Liver (tissue), 9 donors: ENCODE measurements around the gene SOCS3. TPM values are rescaled to one million over a fixed set of nuclear protein-coding genes. Genes with fewer than 3 reads are reported as not detected.

ENCODE experiments used
- DNase-seq: peaks from one replicate; pipeline ENCODE4 v3.0.0-alpha.2; 2017; ENCODE audit warnings: low spot score
- H3K27ac ChIP-seq, 2 donors: one replicate each; pipeline ENCODE4 v1.7.0; 2013; ENCODE audit warnings: inconsistent platforms in 2 of 2, low read length in 2 of 2, control low read depth in 1 of 2, low read depth in 1 of 2, mild to moderate bottlenecking in 1 of 2
- H3K27me3 ChIP-seq, 4 donors: one replicate each; pipeline versions ENCODE4 v1.6.1 to v1.7.0; 2013; ENCODE audit warnings: low read length in 3 of 4, inconsistent platforms in 1 of 4, mild to moderate bottlenecking in 1 of 4, moderate library complexity in 1 of 4; ENCODE audit not compliant: control insufficient read depth in 4 of 4, insufficient read depth in 4 of 4
- H3K36me3 ChIP-seq, 4 donors: one replicate each; pipeline versions ENCODE4 v1.6.1 to v1.7.0; 2013; ENCODE audit warnings: low read length in 3 of 4, mild to moderate bottlenecking in 3 of 4, low read depth in 1 of 4, moderate library complexity in 1 of 4; ENCODE audit not compliant: control insufficient read depth in 4 of 4, insufficient read depth in 3 of 4
- H3K4me1 ChIP-seq, 4 donors: one replicate each; pipeline versions ENCODE4 v1.6.1 to v1.7.0; 2013; ENCODE audit warnings: low read length in 3 of 4, mild to moderate bottlenecking in 3 of 4, moderate library complexity in 1 of 4; ENCODE audit not compliant: control insufficient read depth in 4 of 4, insufficient read depth in 4 of 4
- H3K4me3 ChIP-seq, 3 donors: one replicate each; pipeline versions ENCODE4 v1.6.1 to v1.7.0; 2013; ENCODE audit warnings: low read length in 3 of 3, control low read depth in 1 of 3, low read depth in 1 of 3, mild to moderate bottlenecking in 1 of 3
- H3K9ac ChIP-seq, 2 donors: one replicate each; pipeline ENCODE4 v1.7.0; 2013; ENCODE audit warnings: low read length in 2 of 2, mild to moderate bottlenecking in 2 of 2, moderate library complexity in 2 of 2, control low read depth in 1 of 2, low read depth in 1 of 2
- H3K9me3 ChIP-seq, 4 donors: one replicate each; pipeline versions ENCODE4 v1.6.1 to v1.7.0; 2013; ENCODE audit warnings: low read length in 3 of 4; ENCODE audit not compliant: control insufficient read depth in 4 of 4
- FOXA1 ChIP-seq: IDR thresholded peaks from 2 replicates; pipeline ENCODE4 v1.6.1; 2016; ENCODE audit warnings: antibody characterized with exemption
- GABPA ChIP-seq, 2 donors: IDR thresholded peaks in 1 of 2; conservative IDR thresholded peaks in 1 of 2; 2 replicates each; pipeline ENCODE4 v1.6.1; 2016; ENCODE audit warnings: antibody characterized with exemption in 2 of 2, mild to moderate bottlenecking in 1 of 2, moderate library complexity in 1 of 2
- HNF4A ChIP-seq, 2 donors: conservative IDR thresholded peaks; 2 replicates each; pipeline ENCODE4 v1.6.1; 2016; ENCODE audit warnings: antibody characterized with exemption in 2 of 2, mild to moderate bottlenecking in 2 of 2
- NR2F2 ChIP-seq: IDR thresholded peaks from 2 replicates; pipeline ENCODE4 v1.6.1; 2016; ENCODE audit warnings: antibody characterized with exemption
- RXRA ChIP-seq, 2 donors: IDR thresholded peaks; 2 replicates each; pipeline ENCODE4 v1.6.1; 2017 to 2018; ENCODE audit warnings: antibody characterized with exemption in 2 of 2, mild to moderate bottlenecking in 1 of 2
- SP1 ChIP-seq: IDR thresholded peaks from 2 replicates; pipeline ENCODE4 v1.6.1; 2018; ENCODE audit warnings: antibody characterized with exemption, mild to moderate bottlenecking
- TAF1 ChIP-seq: conservative IDR thresholded peaks from 2 replicates; pipeline ENCODE4 v1.6.1; 2016; ENCODE audit warnings: antibody characterized with exemption, mild to moderate bottlenecking
- WGBS: extraction: QIAGEN DNeasy Blood & Tissue Kit; methylation state at CpG from one replicate; pipeline ENCODE4 v1.1.7; 2013; 5-methylcytosine and 5-hydroxymethylcytosine counted together
- polyA plus RNA-seq, 2 donors: library from polyadenylated mRNA; stranded (reverse) in 1 of 2; unstranded in 1 of 2; fragments of 200-250 nt in 1 of 2; fragments of >200 nt in 1 of 2; fragmentation: Nextera tagmentation in 1 of 2; extraction: Ambion mirVana in 1 of 2; gene quantifications; one replicate each; pipeline versions ENCODE4 v1.2.1 to v1.2.3, GENCODE V29; 2013 to 2015
- total RNA-seq, 2 donors: library from RNA; depleted of rRNA; stranded (reverse); fragments of >200 nt; gene quantifications; one replicate each; pipeline ENCODE4 v1.2.3, GENCODE V29; 2014
- TF ChIP-seq, protein P1 (sequence below): IDR thresholded peaks from 2 replicates; pipeline ENCODE4 v1.6.1; 2016; ENCODE audit warnings: antibody characterized with exemption, mild to moderate bottlenecking
- TF ChIP-seq, protein P2 (sequence below): IDR thresholded peaks from 2 replicates; pipeline ENCODE4 v1.6.1; 2016; ENCODE audit warnings: antibody characterized with exemption
- TF ChIP-seq, protein P3 (sequence below): fragments of 150-350 bp; IDR thresholded peaks from 2 replicates; pipeline ENCODE4 v1.5.1; 2017; ENCODE audit warnings: improper control_type of control experiment, low read depth, low read length; ENCODE audit not compliant: missing input control
- TF ChIP-seq, protein P4 (sequence below): IDR thresholded peaks from 2 replicates; pipeline ENCODE4 v1.6.1; 2016; ENCODE audit warnings: antibody characterized with exemption
- donor health status: healthy.
- donor health status: healthy.
- donor health status: healthy.
- donor health status: healthy.
- donor health status: healthy.

Gene SOCS3
- total and polyA plus RNA-seq, 4 donors = 12.2 to 48.0 (median 18.3) TPM

- TF ChIP-seq GABPA (IDR thresholded peaks at IDR 0.05 in 1 of 2, conservative IDR thresholded peaks at IDR 0.05 in 1 of 2) (no peak), NR2F2 (peak; percentile 1), HNF4A (conservative IDR thresholded peaks at IDR 0.05) (no peak)
- TF ChIP-seq, protein P1, sequence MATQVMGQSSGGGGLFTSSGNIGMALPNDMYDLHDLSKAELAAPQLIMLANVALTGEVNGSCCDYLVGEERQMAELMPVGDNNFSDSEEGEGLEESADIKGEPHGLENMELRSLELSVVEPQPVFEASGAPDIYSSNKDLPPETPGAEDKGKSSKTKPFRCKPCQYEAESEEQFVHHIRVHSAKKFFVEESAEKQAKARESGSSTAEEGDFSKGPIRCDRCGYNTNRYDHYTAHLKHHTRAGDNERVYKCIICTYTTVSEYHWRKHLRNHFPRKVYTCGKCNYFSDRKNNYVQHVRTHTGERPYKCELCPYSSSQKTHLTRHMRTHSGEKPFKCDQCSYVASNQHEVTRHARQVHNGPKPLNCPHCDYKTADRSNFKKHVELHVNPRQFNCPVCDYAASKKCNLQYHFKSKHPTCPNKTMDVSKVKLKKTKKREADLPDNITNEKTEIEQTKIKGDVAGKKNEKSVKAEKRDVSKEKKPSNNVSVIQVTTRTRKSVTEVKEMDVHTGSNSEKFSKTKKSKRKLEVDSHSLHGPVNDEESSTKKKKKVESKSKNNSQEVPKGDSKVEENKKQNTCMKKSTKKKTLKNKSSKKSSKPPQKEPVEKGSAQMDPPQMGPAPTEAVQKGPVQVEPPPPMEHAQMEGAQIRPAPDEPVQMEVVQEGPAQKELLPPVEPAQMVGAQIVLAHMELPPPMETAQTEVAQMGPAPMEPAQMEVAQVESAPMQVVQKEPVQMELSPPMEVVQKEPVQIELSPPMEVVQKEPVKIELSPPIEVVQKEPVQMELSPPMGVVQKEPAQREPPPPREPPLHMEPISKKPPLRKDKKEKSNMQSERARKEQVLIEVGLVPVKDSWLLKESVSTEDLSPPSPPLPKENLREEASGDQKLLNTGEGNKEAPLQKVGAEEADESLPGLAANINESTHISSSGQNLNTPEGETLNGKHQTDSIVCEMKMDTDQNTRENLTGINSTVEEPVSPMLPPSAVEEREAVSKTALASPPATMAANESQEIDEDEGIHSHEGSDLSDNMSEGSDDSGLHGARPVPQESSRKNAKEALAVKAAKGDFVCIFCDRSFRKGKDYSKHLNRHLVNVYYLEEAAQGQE = no peak
- TF ChIP-seq, protein P2, sequence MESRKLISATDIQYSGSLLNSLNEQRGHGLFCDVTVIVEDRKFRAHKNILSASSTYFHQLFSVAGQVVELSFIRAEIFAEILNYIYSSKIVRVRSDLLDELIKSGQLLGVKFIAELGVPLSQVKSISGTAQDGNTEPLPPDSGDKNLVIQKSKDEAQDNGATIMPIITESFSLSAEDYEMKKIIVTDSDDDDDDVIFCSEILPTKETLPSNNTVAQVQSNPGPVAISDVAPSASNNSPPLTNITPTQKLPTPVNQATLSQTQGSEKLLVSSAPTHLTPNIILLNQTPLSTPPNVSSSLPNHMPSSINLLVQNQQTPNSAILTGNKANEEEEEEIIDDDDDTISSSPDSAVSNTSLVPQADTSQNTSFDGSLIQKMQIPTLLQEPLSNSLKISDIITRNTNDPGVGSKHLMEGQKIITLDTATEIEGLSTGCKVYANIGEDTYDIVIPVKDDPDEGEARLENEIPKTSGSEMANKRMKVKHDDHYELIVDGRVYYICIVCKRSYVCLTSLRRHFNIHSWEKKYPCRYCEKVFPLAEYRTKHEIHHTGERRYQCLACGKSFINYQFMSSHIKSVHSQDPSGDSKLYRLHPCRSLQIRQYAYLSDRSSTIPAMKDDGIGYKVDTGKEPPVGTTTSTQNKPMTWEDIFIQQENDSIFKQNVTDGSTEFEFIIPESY = no peak
- DNase-seq = no peak
- no peaks in the 10 kb centered on the region for H3K9me3 ChIP-seq
- WGBS = 85% methylated on average over 10 of the region's 10 CpGs
- no peak overlapping the region for H3K9ac ChIP-seq
- H3K36me3 ChIP-seq = no peaks in the 10 kb centered on the region
- H3K27ac ChIP-seq = peak overlapping the region in 1 of 2 donors; percentile 8
- H3K27me3 ChIP-seq = no peaks in the 10 kb centered on the region
- H3K4me3 ChIP-seq = no peak overlapping the region
- H3K4me1 ChIP-seq = peaks cover 4 to 23% (median 19%) of the 10 kb centered on the region in 4 donors
Observed at GRCh38 chr17:78345791-78346494, 13.9 kb downstream of the SOCS3 start.

GRCh38 chr17:78345172-78345571 is 14.7 kb downstream of the SOCS3 start:
- DNase-seq = no peak
- H3K9me3 ChIP-seq = no peaks in the 10 kb centered on the region
- H3K36me3 ChIP-seq = no peaks in the 10 kb centered on the region
- peaks cover 2 to 23% (median 17%) of the 10 kb centered on the region in 4 donors for H3K4me1 ChIP-seq
- H3K9ac ChIP-seq = no peak overlapping the region
- no peaks in the 10 kb centered on the region for H3K27me3 ChIP-seq
- H3K4me3 ChIP-seq = no peak overlapping the region
- H3K27ac ChIP-seq = no peak overlapping the region
- WGBS = 91% methylated on average over 8 of the region's 8 CpGs
- TF ChIP-seq, protein P2 = no peak
- TF ChIP-seq, protein P3, sequence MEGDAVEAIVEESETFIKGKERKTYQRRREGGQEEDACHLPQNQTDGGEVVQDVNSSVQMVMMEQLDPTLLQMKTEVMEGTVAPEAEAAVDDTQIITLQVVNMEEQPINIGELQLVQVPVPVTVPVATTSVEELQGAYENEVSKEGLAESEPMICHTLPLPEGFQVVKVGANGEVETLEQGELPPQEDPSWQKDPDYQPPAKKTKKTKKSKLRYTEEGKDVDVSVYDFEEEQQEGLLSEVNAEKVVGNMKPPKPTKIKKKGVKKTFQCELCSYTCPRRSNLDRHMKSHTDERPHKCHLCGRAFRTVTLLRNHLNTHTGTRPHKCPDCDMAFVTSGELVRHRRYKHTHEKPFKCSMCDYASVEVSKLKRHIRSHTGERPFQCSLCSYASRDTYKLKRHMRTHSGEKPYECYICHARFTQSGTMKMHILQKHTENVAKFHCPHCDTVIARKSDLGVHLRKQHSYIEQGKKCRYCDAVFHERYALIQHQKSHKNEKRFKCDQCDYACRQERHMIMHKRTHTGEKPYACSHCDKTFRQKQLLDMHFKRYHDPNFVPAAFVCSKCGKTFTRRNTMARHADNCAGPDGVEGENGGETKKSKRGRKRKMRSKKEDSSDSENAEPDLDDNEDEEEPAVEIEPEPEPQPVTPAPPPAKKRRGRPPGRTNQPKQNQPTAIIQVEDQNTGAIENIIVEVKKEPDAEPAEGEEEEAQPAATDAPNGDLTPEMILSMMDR = no peak
- no peak for TF ChIP-seq SP1
- TF ChIP-seq, protein P4, sequence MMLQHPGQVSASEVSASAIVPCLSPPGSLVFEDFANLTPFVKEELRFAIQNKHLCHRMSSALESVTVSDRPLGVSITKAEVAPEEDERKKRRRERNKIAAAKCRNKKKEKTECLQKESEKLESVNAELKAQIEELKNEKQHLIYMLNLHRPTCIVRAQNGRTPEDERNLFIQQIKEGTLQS = no peak
- no peak for TF ChIP-seq RXRA (IDR thresholded peaks at IDR 0.05)
- TF ChIP-seq FOXA1 = no peak
- no peak for TF ChIP-seq TAF1
